Endometrium (tissue), 2 donors: ENCODE measurements around the gene NPIPB8.
"Not testable (repeated sequence)": the region's sequence is repeated elsewhere in the genome, so short reads cannot be mapped to it uniquely, and the experiment has no call there.

Source experiments
- FAIRE-seq: peaks from 2 replicates; lab custom pipeline; 2012; peaks lifted over from hg19 to GRCh38; lab: Jason Lieb, UNC
- donor health status: control.
- donor health status: control.

Gene NPIPB8

DNA sequence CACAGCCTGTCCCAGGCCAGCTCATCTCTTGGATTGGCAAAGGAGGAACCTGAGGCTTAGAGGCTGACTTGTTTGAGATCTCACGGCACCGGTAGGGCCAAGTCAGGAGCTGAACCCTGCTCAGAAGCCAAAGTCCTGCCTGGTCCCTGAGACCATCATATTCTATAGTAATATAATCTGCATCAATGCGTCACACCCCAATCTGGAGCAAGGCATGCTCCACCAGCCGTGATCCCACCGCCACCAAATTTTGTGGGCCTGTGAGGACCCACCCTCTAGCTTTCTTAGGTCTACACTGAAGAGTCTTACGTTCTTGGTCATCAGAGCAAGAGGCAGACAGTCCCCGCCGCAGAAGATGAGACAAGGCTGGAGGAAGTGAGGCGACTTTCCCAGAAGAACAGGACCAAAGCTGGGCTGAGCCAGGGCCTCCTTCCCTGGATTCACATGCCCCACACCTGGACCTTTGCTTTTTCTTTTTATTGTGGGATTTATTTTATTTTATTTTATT, 30.7 kb upstream of the NPIPB8 start:
- no peak for FAIRE-seq

DNA sequence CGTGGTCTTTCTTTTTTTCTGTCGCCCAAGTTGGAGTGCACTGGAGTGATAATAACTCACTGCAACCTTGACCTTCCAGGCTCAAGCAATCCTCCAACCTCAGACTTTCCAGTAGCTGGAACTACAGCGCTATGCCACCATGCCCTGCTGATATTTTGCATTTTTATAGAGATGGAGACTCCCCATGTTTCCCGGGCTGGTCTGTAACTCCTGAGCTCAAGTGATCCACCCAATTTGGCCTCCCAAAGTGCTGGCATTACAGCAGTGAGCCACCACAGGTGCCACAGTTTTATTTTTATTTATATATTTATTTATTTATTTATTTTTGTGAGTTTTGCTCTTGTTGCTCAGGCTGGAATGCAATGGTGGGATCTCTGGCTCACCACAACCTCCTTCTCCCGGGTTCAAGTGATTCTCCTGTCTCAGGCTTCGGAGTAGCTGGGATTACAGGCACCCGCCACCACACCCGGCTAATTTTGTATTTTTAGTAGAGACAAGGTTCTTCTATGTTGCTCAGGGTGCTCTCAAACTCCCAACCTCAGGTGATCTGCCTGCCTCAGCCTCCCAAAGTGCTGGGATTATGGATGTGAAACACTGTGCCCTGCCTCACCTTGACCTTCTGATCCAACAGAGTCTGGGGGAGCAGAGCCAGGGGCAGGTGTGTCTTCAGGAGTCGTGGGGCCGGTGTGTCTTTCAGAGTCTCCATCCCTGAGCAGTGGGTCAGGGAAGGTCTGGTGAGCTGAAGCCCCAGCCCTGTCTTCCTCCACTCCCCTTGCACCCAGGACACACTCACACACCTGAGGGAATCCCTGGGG, 30.0 kb upstream of the NPIPB8 start:
- not testable (repeated sequence) for FAIRE-seq

DNA sequence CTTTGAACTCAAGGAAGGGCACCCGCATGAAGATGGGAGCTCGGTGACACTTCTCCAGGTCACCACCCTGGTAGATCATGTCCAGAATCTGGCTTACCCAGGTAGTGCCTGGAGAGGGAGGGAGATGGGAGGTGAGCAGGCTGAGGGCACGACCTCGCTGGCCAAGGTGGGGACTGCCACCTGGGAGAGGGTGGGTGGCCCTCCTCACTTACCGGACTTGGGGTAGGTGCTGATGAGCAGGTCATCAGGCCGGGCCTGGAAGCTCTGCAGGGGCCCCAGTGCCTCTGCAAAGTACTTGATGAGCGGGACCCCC, 29.4 kb upstream of the NPIPB8 start:
- not testable (repeated sequence) for FAIRE-seq

DNA sequence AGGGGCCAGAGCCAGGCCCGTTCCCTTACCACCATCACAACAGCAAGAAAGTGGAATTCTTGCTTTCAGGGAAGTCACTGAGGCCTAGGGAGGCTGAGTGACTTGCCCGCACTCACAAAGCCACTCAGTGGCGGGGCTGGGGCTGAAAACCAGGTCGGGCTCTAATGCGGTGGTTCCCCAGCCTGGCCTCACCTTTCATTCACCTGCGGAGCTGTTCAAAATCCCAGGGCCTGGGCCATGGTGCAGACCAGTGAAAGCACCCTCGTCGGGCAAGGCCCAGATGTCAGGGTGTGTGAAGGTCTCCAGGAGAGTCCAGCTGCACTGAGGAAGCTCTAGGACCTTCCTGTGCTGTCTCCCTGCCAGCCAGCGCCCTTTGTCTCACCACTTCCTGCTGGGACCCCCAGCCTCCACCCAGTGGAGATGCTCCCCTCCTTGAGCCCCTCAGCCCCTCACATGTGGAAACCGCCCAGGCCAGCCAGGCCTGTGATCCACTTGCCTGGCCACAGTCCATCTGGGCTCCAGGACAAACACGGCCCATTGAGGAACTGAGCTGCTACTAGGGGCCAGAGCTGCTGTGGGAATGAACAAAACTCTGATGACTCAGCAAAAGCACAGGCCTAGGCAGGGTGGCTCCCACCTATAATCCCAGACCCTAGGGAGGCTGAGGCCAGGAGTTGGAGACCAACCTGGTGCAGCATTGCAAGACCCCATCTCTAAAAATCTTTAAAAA, 28.8 kb upstream of the NPIPB8 start:
- FAIRE-seq: not testable (repeated sequence)

DNA sequence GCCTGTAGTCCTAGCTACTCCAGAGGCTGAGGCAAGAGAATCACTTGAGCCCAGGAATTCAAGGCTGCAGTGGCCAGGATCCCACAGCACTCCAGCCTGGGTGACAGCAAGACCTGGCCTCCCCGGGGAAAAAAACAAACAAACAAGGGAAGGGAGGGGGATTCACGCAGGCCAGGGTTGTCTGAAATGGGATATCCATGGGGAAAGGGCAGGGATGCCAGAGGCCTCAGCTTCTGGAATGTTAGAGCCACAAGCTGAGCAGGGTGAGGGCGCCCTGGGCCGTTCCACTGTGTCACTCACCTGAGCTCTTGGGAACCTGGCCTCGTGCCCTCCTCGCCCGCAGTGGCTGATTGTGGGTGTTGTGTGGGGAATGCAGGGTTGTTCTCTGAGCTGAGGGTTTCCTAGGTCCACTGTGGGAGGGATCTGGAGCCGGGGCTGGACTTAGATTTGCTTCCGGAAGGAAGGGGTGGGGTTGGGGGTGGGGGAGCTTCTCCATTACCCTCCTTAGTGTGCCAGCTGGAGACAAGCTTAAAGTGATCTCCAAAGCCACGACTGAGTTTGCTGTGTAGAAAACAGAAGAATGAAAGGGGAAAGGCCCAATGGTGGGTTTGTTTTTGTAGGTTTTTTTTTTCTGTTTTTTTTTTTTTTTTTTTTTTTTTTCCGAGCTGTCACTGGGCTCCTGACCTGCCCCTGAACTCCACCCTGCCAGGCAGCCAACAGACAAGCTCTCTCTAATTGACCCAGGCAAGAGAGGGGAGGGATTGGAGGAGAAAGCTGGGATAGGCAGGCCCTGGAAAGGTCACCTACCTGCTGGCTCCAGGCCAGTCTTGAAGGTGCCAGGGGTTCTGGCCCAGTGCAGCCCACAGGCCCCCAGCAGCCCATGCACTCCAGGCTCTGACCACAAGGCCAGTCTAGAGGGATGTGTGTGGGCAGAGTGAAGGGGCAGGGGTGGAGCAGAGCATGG, 28.0 kb upstream of the NPIPB8 start, which contains the start of gene SULT1A1:
TSS of gene SULT1A1 (minus strand) at position 414 of the 964 bp plus-strand sequence. CDS start 1,189 bp downstream, outside the sequence.
- no peak for FAIRE-seq

DNA sequence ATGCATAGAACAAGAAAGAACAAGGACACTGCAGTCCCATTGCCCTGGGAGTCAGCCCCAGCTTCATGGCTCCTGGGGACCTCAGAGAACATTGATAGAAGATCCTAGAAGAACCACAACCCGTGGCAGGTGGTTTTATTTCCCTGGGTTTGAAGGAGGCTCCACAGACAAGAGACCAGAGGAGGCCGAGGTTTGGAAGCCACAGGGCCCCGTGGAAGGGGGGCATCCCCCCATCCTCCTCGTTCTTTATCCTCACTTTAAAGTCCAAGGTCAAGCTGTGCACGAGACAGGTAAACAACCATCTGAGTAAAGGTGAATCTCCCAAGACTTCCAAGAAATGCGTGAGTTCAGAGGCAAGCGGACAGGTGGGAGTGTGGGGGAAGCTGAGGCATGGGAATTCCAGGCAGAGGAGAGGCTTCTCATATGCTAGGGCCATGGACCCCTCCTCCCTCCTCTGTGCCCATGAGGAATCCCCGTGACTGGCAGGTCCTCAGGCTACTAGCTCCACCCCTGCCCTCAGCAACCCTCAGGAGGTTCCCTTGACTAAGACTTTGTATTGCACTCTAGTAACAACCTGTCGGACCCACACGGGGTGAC, 27.2 kb upstream of the NPIPB8 start:
- no peak for FAIRE-seq

DNA sequence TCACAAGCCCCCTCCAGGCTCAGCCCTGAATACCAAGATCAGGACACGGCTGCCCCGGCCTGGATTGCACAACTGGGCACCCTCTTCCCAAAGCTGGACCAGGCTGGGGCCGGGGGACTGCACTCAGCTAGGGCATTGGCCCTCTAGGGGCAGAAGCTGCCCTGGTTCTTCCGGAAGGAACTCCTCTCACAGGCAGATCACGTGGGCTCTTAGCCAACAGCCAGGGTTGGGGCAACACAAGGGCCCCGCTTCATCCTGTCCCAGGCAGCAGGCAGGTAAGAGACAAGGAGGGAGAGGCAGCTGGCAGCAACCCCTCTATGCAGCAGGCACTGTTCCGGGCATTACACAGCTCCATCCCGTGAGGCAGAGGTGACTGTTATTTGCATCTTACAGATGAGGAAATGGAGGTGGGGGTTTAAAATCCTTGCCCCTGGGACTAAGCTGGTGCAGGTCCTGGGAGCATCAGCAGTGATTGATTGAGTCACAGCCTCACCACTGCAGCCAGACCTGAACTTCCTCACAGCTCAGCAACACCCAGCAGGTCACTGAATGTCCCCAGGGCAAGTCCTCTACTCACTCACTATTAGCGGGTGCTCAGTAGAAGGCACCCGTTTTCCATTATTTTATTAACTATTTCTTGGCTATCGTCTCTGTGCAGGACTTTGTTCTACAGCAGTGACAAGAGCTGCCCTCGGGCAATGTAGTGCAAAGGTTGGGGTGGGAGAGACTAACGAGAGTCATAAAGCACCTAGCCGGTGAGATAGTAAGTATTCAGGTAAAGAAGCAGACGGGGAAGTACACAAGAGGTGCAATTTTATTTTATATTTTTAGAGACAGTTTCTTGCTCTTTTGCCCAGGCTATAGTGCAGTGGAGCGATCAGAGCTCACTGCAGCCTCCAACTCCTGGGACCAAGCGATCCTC, 25.2 kb upstream of the NPIPB8 start:
- not testable (repeated sequence) for FAIRE-seq

DNA sequence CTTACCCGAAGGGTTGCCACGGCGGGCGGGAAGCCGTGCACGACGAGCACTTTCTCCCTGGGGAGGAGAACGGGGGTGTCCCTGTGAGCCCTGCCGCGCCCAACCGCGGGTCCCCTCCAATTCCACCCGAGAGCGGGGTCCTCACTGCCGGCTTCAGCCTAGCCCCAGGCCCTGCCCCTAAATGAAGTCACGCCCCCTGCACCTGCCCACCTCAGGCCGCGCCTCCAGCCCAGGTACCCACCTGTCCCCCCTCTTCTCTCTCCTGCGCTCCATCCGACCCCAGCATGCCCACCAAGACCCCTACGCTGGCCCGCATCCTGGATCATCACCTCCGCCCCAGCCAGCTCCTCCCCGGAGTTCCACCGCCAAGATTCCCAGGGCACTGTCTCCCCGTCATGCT, 24.0 kb upstream of the NPIPB8 start:
- FAIRE-seq: not testable (repeated sequence)

DNA sequence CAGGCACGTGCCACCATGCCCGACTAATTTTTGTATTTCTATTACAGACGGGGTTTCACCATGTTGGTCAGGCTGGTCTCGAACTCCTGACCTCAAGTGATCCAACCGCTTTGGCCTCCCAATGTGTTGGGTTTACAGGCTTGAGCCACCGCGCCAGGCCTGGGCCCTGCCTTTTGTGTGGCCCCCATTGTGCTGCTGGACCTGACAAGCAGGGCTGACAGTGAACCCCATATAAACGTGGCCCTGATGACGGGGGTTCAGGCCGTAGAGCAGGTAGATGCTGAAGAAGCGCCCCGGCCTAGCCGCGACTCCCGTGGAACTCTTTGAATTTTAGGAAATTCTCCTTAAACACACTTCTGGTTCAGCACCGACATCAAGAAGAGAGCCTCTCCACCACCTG, 23.3 kb upstream of the NPIPB8 start:
- FAIRE-seq: not testable (repeated sequence)

DNA sequence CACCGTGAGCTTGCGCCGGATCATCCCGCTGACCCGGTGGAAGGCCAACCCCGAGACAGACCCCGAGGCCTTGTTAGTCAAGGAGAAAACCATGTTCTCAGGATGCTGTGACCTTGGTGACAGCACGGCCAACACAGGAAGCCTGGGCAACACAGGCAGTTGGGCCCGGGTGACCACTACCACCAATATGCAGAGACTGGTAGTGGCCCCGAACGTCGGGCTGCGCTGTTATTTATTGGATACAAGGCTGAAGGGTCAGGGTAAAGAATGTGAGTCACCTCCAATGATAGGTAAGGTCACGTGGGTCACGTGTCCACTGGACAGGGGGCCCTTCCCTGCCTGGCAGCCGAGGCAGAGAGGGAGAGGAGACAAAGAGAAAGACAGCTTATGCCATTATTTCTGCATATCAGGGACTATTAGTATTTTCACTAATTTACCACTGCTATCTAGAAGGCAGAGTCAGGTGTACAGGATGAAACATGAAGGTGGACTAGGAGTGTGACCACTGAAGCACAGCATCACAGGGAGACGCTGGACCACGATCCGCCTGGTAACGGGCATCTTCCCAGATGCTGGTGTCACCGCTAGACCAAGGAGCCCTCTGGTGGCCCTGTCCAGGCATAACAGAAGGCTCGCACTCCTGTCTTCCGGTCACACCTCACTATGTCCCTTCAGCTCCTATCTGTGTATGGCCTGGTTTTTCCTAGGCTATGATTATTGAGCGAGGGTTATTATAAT, 22.2 kb upstream of the NPIPB8 start:
- FAIRE-seq: not testable (repeated sequence)

DNA sequence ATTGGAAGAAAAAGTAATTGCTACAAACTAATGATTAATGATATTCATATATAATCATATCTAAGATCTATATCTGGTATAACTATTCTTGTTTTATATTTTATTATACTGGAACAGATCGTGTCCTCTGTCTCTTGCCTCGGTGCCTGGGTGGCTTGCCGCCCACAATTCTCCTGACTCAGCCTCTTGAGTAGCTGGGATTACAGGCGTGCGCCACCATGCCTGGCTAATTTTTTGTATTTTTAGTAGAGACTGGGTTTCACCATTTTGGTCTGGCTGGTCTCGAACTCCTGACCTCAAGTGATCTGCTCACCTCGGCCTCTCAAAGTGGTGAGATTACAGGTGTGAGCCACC, 21.7 kb upstream of the NPIPB8 start:
- not testable (repeated sequence) for FAIRE-seq

DNA sequence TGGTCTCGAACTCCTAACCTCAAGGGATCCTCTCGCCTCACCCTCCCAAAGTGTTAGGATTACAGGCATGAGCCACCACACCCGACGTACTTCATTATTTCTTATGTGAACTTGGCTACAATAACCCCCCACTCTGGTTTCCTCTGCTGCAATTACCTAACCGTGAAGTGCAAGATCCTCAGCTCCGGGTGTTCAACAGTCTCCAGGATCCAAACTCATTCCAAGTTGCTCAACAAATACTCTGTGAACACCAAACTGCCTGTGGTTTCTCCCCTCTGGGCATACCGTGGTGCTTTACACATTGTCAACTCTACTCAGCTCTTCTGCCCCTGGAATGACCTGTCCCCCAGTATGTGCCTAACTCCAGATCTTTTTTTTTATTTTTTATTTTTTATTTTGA, 21.2 kb upstream of the NPIPB8 start:
- no peak for FAIRE-seq

DNA sequence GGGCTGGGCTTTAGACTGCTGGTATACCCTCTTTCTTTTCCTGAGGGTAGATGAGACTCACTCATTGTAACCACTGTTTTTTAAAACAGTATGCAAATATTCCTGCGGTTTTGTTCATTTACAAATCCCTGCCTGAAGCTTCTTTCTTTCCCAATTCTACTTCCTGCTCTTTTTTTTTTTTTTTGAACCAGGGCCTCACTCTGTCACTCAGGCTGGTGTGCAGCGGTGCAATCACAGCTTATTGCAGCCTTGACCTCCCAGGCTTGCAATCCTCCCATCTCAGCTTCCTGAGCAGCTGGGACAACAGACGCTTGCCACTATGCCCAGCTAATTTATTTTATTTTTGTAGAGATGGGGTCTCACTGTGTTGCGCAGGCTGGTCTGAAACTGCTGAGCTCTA, 20.0 kb upstream of the NPIPB8 start:
- FAIRE-seq: no peak

DNA sequence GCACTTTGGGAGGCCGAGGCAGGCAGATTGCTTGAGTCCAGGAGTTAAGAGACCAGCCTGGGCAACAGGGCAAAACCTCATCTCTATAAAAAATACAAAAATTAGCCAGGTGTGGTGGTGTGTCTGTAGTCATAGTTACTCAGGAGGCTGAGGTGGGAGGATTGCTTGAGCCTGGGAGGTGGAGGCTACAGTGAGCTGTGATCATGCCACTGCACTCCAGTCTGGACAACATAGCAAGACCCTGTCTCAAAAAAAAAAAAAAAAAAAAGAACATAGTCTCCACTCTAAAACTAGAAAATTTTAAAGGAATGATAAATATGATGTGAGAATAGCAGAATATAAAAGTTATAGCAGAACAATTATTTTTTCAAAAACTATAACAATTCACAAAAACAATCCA, 17.5 kb upstream of the NPIPB8 start:
- FAIRE-seq: not testable (repeated sequence)

DNA sequence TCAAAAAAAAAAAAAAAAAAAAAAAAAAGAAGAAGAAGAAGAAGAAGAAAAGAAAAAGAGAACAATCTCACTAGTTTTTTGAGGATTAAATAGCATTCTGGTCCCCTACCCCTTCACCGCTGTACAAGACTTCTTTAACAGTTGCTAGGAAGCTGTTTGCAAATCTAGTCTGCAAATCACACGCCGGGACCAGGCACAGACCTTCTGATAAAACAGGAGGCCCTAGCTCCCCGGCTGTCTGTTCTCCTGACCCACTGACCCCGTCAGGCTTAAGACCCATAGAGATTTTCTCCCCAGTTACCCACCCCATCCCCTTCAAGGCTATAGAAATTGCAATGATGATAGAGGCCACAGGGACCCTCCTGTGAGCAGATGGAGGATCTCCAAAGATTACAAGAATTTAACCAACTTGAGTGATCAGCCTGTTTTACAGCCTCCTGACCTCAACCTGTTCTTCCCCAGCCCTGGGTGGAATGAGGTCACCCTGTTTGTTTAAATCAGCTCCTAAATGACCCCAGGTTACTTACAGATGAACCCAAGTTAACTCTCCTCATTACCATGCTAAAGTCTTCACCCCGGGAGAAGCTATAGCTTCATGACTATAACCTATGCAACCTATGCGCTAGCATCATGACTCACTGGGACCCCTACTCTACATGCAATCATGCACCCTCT, 16.2 kb upstream of the NPIPB8 start:
- FAIRE-seq: no peak

DNA sequence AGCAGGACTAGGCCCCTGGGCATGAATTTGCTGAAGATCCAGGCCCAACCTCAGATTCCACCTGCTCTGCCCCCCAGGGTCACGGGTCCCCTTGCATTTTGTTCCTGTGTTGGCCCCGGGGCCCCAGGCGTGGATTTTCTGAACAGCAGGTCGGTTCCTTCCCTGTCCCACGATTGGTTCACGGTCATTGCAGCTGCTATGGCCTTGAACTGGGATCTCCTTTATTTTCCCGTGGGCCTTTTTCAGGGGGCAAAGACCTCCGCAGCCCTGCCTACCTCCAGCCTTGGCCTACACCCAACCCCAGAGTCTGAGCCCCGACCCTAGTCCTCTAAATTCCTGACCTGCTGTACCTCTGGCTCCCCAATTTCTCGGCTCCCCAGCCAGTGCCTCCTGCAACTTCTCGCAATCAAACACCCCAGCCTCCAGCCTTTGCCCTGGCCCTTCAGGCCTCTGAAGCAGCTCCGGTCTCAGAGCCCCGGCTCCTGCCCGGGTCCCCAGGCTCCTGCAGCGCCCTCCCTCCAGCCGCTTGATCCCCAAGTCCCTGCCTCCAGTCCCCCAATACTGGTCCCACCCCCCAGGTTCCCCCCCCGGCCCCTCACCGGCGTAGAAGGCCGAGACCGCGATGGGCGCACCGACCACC, 15.2 kb upstream of the NPIPB8 start:
- FAIRE-seq: not testable (repeated sequence)

DNA sequence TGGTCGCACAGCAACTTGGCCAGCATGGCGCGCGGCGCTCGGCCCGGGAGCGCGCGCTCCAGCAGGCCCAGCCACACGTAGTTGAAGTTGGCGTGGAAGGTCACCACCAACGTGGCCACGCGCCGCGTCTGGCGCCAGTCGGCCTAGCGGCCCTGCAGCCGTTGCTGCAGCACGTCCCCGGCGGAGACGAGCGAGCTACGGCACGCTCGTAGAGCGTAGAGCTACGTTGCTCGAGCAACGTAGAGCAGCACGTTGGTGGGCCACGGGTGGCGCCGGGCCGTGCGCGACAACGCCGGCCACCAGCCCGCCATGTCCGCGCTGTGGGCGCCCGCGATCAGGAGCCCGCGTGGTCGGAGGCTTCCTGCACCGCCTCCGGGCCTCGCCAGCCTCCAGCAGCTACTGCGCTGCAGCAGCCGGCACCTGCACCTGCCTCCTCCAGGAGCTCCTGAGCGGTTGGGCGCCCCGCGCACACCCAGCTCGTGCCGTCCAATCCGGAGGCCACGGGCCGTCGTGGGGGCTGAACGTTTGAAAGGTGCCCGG, 14.6 kb upstream of the NPIPB8 start:
- no peak for FAIRE-seq

DNA sequence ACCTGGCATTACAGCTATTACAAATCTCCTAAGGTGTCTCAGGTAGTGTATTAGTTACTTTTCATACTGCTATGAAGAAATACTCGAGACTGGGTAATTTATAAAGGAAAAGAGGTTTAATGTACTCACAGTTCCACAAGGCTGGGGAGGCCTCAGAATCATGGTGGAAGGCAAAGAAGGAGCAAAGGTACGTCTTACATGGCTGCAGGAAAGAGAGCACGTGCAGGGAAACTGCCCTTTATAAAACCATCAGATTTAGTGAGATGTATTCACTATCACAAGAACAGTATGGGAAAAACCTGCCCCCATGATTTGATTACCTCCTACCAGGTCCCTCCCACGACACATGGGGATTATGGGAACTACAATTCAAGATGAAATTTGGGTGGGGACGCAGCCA, 7.0 kb upstream of the NPIPB8 start:
- not testable (repeated sequence) for FAIRE-seq
